Activated naive CD8-positive, alpha-beta T cell treated with anti-CD3 and anti-CD28 coated beads, Interleukin-2, amount 10 ng/mL, durations not matched to agents 7 days and 5 days (primary cell): Measurements from ENCODE around the gene ESAM. TPM values are rescaled to one million over a fixed set of nuclear protein-coding genes. Genes with fewer than 3 reads are reported as not detected.
A peak's percentile ranks its signal among the peaks of the same experiment; 100 is the strongest.

Experiments used
- ATAC-seq: fragments of 150-1000 bp; cut with Tn5 transposase; one replicate; pipeline ENCODE4 v1.10.0; 2021; ENCODE audit warnings: low read depth, moderate library complexity
- POLR2A ChIA-PET: fragments of 350-600 bp; sonication (Branson Sonifier 250); formaldehyde crosslinking; loops from one replicate; lab custom pipeline; 2021; ENCODE audit warnings: antibody characterized with exemption; lab: Charles Lee
- DNase-seq: peaks from one replicate; pipeline ENCODE4 v3.0.0; 2021
- H3K27ac Mint-ChIP-seq: one replicate; pipeline ENCODE4 v1.8.0; 2022; ENCODE audit warnings: mild to moderate bottlenecking, mixed read lengths
- H3K27me3 Mint-ChIP-seq: one replicate; pipeline ENCODE4 v1.8.0; 2022; ENCODE audit warnings: mild to moderate bottlenecking, moderate library complexity, mixed read lengths
- H3K36me3 Mint-ChIP-seq: one replicate; pipeline ENCODE4 v1.8.0; 2021; ENCODE audit warnings: mild to moderate bottlenecking, mixed read lengths
- H3K4me1 Mint-ChIP-seq: one replicate; pipeline ENCODE4 v1.8.0; 2021; ENCODE audit warnings: mixed read lengths
- H3K4me3 Mint-ChIP-seq: one replicate; pipeline ENCODE4 v1.8.0; 2022; ENCODE audit warnings: mild to moderate bottlenecking, moderate library complexity, mixed read lengths
- H3K9me3 Mint-ChIP-seq: one replicate; pipeline ENCODE4 v1.8.0; 2021; ENCODE audit warnings: mixed read lengths
- total RNA-seq, 2 experiments: library from RNA; stranded (reverse); gene quantifications; one replicate each; pipeline ENCODE4 v1.2.3, GENCODE V29; 2021

ESAM gene
- total RNA-seq, 2 experiments from 2014 or later = 0.91 to 0.97 TPM

- Mint-ChIP-seq H3K4me3 (peak overlapping the region; percentile 59), H3K9me3 (no peaks in the 10 kb centered on the region), H3K27me3 (peaks cover 16% of the 10 kb centered on the region), H3K36me3 (no peaks in the 10 kb centered on the region), H3K27ac (no peak overlapping the region), H3K4me1 (peaks cover 28% of the 10 kb centered on the region)
- DNase-seq (no peak), ATAC-seq (no peak)
- POLR2A ChIA-PET = interaction anchor here (1.8 kb wide), 1 partner anchor 16 kb away, joined by 7 read pairs; no protein-coding TSS in a partner anchor
Measured at GRCh38 chr11:124745270-124745834, 16.7 kb downstream of the ESAM start.

- POLR2A ChIA-PET = no interaction called here
- H3K4me3 Mint-ChIP-seq = no peak overlapping the region
- H3K36me3 Mint-ChIP-seq = no peaks in the 10 kb centered on the region
- H3K4me1 Mint-ChIP-seq = peaks cover 25% of the 10 kb centered on the region
- ATAC-seq (no peak), DNase-seq (no peak)
- H3K9me3 Mint-ChIP-seq = no peaks in the 10 kb centered on the region
- peaks cover 26% of the 10 kb centered on the region for H3K27me3 Mint-ChIP-seq
- H3K27ac Mint-ChIP-seq = no peak overlapping the region
Measured at GRCh38 chr11:124743050-124743449, 19.0 kb downstream of the ESAM start.

- POLR2A ChIA-PET = no interaction called here
- Mint-ChIP-seq H3K4me3 (no peak overlapping the region), H3K36me3 (no peaks in the 10 kb centered on the region), H3K27ac (no peak overlapping the region), H3K27me3 (peaks cover 26% of the 10 kb centered on the region), H3K4me1 (peaks cover 24% of the 10 kb centered on the region), H3K9me3 (no peaks in the 10 kb centered on the region)
- no peak for ATAC-seq
- no peak for DNase-seq
Measured at GRCh38 chr11:124742555-124742954, 19.5 kb downstream of the ESAM start.

- Mint-ChIP-seq H3K9me3 (no peaks in the 10 kb centered on the region), H3K27me3 (peaks cover 43% of the 10 kb centered on the region), H3K4me3 (peak overlapping the region; percentile 70), H3K4me1 (peaks cover 21% of the 10 kb centered on the region), H3K36me3 (no peaks in the 10 kb centered on the region), H3K27ac (no peak overlapping the region)
- peak; percentile 57 for DNase-seq
- POLR2A ChIA-PET = interaction anchor here (0.6 to 2.4 kb wide), 3 partner anchors 21 to 67 kb away, joined by 3 to 11 read pairs (median 3); partner anchors contain the start of genes MSANTD2, SIAE and SPA17
- peak; percentile 34 for ATAC-seq
Measured at GRCh38 chr11:124740277-124740882, 21.7 kb downstream of the ESAM start.

GRCh38 chr11:124739479-124740276 is 22.4 kb downstream of the ESAM start, which contains the start of gene NRGN:
Gene NRGN, plus strand, starts transcription at chr11:124739942. Its CDS starts 143 bp downstream, at chr11:124740085.
- peak within 1 kb of the TSS; percentile 8 for H3K27ac Mint-ChIP-seq
- no peaks in the 10 kb centered on the region for H3K36me3 Mint-ChIP-seq
- peaks cover 20% of the 10 kb centered on the region for H3K4me1 Mint-ChIP-seq
- peak; percentile 96 for ATAC-seq
- peak; percentile 86 for DNase-seq
- H3K4me3 Mint-ChIP-seq = peak within 1 kb of the TSS; percentile 70
- H3K9me3 Mint-ChIP-seq = no peaks in the 10 kb centered on the region
- peaks cover 43% of the 10 kb centered on the region for H3K27me3 Mint-ChIP-seq
- POLR2A ChIA-PET = interaction anchor here (0.6 to 2.4 kb wide), 3 partner anchors 22 to 66 kb away, joined by 3 to 11 read pairs (median 3); partner anchors contain the start of genes MSANTD2, SIAE and SPA17

GRCh38 chr11:124738713-124739478 is 23.2 kb downstream of the ESAM start:
- H3K27ac Mint-ChIP-seq = peak overlapping the region; percentile 8
- H3K36me3 Mint-ChIP-seq = no peaks in the 10 kb centered on the region

GRCh38 chr11:124737638-124738305 is 24.3 kb downstream of the ESAM start:
- ATAC-seq (no peak), DNase-seq (no peak)
- Mint-ChIP-seq H3K27ac (no peak overlapping the region), H3K4me1 (peaks cover 20% of the 10 kb centered on the region), H3K4me3 (no peak overlapping the region), H3K27me3 (peaks cover 43% of the 10 kb centered on the region), H3K9me3 (no peaks in the 10 kb centered on the region), H3K36me3 (no peaks in the 10 kb centered on the region)
- POLR2A ChIA-PET = no interaction called here

More at GRCh38 chr11:124738713-124739478, 23.2 kb downstream of the ESAM start:
- H3K4me3 Mint-ChIP-seq = peak overlapping the region; percentile 70
- POLR2A ChIA-PET = interaction anchor here (2.4 kb wide), 1 partner anchor 65 kb away, joined by 11 read pairs; the partner anchor contains the start of genes SIAE and SPA17
- DNase-seq (no peak), ATAC-seq (no peak)
- H3K27me3 Mint-ChIP-seq = peaks cover 43% of the 10 kb centered on the region
- peaks cover 20% of the 10 kb centered on the region for H3K4me1 Mint-ChIP-seq
- H3K9me3 Mint-ChIP-seq = no peaks in the 10 kb centered on the region

GRCh38 chr11:124736736-124737135 is 25.4 kb downstream of the ESAM start:
- peaks cover 40% of the 10 kb centered on the region for H3K27me3 Mint-ChIP-seq
- no peak for ATAC-seq
- POLR2A ChIA-PET = no interaction called here

GRCh38 chr11:124732230-124732629 is 29.9 kb downstream of the ESAM start:
- Mint-ChIP-seq H3K27ac (no peak overlapping the region), H3K27me3 (peaks cover 25% of the 10 kb centered on the region), H3K36me3 (no peaks in the 10 kb centered on the region), H3K4me3 (no peak overlapping the region), H3K4me1 (peaks cover 3% of the 10 kb centered on the region), H3K9me3 (no peaks in the 10 kb centered on the region)
- ATAC-seq (no peak), DNase-seq (no peak)
- POLR2A ChIA-PET = no interaction called here

More at GRCh38 chr11:124736736-124737135, 25.4 kb downstream of the ESAM start:
- H3K9me3 Mint-ChIP-seq = no peaks in the 10 kb centered on the region
- no peak for DNase-seq
- no peak overlapping the region for H3K4me3 Mint-ChIP-seq
- H3K4me1 Mint-ChIP-seq = peaks cover 19% of the 10 kb centered on the region
- H3K36me3 Mint-ChIP-seq = no peaks in the 10 kb centered on the region
- no peak overlapping the region for H3K27ac Mint-ChIP-seq

GRCh38 chr11:124729571-124729970 is 32.5 kb downstream of the ESAM start:
- H3K36me3 Mint-ChIP-seq = no peaks in the 10 kb centered on the region
- H3K9me3 Mint-ChIP-seq = no peaks in the 10 kb centered on the region
- POLR2A ChIA-PET = no interaction called here
- DNase-seq (no peak), ATAC-seq (no peak)
- H3K27ac Mint-ChIP-seq = no peak overlapping the region
- peaks cover 22% of the 10 kb centered on the region for H3K27me3 Mint-ChIP-seq
- H3K4me1 Mint-ChIP-seq = peaks cover 6% of the 10 kb centered on the region
- no peak overlapping the region for H3K4me3 Mint-ChIP-seq

- peaks cover 31% of the 10 kb centered on the region for H3K27me3 Mint-ChIP-seq
- no peak for ATAC-seq
- H3K27ac Mint-ChIP-seq = no peak overlapping the region
- DNase-seq = no peak
- H3K4me3 Mint-ChIP-seq = no peak overlapping the region
- POLR2A ChIA-PET = no interaction called here
- no peaks in the 10 kb centered on the region for H3K9me3 Mint-ChIP-seq
- H3K4me1 Mint-ChIP-seq = peaks cover 8% of the 10 kb centered on the region
- no peaks in the 10 kb centered on the region for H3K36me3 Mint-ChIP-seq
Measured at GRCh38 chr11:124728134-124728533, 34.0 kb downstream of the ESAM start.

GRCh38 chr11:124727474-124727873 is 34.6 kb downstream of the ESAM start:
- ATAC-seq (no peak), DNase-seq (no peak)
- H3K27me3 Mint-ChIP-seq = peaks cover 37% of the 10 kb centered on the region
- no peaks in the 10 kb centered on the region for H3K9me3 Mint-ChIP-seq
- POLR2A ChIA-PET = no interaction called here
- no peaks in the 10 kb centered on the region for H3K36me3 Mint-ChIP-seq
- H3K27ac Mint-ChIP-seq = no peak overlapping the region
- peaks cover 12% of the 10 kb centered on the region for H3K4me1 Mint-ChIP-seq
- no peak overlapping the region for H3K4me3 Mint-ChIP-seq
